NCI-H1048 (cell line): ENCODE measurements around the gene GABARAPL2.
"Not testable (repeated sequence)": the region's sequence is repeated elsewhere in the genome, so short reads cannot be mapped to it uniquely, and the experiment has no call there.

Source experiments
- DNase-seq: peaks from one replicate; lab custom pipeline; 2025; lab: John Stamatoyannopoulos, UW

GABARAPL2 gene, protein sequence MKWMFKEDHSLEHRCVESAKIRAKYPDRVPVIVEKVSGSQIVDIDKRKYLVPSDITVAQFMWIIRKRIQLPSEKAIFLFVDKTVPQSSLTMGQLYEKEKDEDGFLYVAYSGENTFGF

DNA sequence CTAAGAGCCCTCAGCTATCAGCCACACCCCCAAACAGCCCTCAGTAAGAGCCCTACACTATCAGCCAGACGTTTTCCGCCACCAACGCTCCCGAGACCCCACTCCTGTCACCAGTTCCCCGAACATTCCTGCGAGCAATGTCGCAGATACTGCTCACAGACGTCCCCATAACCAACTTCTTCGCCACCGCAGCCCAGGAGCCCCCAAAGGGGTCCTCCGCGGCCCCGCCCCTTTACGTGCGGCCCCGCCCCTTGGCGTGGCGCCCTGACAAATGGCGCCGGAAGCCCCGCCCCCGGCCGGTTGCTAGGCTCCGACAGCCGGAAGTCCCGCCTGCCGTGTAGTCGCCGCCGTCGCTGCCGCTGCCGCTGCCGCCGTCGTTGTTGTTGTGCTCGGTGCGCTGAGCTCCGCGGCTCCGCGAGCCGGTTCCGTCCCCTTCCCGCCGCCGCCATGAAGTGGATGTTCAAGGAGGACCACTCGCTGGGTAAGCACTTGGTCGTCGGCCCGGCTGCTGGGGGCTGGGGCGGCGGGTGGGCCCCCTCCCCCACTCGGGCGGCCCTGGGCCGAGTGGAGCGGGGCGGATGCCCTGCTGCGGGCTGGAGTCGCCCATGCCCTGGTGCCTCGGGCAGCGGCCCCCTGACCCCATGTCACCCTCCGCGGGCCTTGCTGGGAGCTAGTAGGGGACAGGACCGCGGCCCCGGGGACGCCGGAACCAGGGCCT, at the start of gene GABARAPL2:
Gene GABARAPL2 (plus strand): TSS at position 340 of the 718 bp plus-strand sequence. CDS start 108 bp downstream, at position 448.
- DNase-seq: peak; percentile 32

DNA sequence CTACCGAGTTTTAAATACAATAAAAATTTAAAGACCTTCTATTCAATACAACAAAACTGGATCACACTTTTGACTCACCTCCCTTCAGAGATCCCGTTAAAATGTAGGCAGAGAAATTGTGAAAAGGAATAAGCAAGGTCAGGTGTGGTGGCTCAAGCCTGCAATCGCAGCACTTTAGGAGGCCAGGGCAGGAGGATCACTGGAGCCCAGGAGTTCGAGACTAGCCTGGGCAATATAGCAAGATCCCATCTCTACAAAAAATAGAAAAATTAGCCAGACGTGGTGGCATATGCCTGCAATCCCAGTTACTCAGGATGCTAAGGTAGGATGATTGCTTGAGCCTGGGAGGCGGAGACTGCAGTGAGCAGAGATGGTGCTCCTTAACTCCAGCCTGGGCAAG, 47.0 kb upstream of the GABARAPL2 start:
- DNase-seq: no peak

DNA sequence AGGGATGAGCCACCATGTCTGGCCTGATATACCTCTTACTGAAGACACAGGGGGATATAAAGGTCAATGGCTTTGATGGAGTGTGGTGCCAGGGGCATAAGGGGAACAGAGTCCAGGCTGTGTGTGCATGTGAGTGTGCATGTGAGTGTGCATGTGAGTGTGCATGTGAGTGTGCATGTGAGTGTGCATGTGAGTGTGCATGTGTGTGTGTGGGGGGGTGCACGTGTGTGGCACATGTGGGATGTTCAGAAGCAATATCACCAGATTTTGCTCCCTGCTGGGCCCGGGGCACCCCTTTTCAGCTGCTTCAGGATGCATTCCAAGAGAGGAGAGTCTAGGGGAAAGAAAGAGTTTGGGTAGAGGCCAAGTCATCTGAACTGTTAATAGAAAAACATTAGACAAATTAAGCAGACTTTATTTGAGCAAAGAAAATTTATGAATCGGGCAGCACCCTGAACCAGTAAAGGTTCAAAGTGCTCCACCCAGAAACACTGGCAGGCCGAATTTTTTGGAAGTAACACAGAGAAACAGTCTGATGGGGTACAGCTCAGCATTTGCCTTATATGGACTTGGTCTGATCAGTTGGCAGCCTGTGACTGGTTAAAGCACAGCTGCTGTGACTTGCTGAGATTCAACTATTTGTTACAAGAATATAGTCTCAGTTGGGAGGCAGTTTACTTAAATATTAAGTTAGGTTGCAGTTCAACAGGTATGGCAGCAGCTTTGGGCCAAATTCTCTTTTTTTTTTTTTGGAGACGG, 40.0 kb upstream of the GABARAPL2 start:
- no peak for DNase-seq

DNA sequence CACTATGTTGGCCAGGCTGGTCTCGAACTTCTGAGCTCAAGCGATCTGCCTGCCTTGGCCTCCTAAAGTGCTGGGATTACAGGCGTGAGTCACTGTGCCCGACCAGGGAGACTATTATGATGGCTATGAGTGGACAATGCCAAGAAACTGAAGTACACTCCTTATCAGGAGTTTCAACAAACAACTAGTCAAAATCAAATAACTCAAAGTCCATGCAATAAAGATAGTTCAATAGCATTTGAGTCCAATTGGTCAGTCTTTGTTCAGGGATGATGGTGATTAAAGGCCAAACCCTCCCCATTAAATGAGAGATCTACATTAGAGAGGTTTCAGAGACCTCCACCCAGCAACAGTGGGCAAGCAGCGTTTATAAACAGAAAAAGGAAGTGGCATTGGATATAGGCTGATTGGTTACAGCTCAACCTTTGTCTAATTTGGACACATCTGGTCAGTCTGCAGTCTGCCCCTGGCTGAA, 38.3 kb upstream of the GABARAPL2 start:
- DNase-seq: no peak

DNA sequence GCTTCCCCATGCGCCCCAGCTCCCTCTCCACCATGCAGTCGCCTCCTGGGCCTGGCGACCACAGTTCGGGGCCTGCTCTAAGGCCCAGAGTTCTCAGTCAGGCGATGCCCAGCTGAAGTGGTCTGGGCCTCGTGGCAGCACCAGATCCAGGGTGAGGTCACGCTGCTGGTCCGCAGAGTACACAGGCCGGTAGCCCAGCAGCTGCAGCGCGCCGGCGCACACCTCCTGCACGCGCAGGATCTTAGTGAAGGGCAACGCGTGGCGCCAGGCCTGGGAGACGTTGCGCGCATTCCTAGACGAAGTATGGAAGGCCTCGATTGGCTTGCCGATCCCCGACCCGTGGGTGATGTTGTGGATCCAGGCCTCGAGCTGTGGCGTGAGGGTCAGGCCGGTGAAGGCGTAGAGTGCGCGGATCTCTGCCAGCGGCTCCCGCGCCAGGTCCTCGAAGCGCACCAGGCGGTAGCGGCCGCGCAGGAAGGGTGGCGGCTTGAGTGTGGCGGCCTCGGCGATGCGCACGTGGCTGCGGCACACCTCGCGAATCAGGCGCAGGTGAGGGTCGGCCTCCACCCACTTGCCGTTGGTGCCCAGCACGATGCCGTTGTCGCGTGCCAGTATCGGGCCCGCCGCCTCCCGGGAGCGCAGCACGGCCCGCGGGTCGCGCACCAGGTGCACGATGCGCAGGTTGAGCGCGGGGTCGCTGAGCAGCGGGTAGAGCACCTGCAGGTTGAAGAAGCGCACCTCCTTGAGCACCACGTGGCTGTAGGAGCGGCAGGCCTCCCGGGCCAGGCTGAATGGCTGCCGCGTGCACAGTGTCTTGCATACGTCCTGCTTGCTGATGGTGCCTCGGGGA, 36.9 kb upstream of the GABARAPL2 start:
- no peak for DNase-seq

DNA sequence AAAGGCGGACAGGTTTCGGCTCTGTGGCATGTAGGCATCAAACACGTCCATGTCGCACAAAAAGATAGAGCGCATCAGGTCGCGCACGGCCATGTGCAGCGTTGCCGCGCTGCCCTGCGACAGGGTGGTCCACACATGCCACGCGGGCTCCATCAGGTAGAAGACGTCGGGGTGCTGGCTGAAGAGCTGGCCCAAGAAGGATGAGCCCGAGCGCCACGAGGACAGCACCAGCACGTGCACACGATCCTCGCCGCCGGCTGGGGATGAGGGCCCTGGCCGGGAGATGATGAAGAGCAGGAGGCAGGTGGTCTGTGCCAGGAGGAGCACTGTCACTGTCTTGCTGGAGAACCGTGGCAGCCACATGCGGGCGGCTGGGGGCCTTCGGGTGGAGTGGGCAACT, 36.2 kb upstream of the GABARAPL2 start:
- DNase-seq: no peak

DNA sequence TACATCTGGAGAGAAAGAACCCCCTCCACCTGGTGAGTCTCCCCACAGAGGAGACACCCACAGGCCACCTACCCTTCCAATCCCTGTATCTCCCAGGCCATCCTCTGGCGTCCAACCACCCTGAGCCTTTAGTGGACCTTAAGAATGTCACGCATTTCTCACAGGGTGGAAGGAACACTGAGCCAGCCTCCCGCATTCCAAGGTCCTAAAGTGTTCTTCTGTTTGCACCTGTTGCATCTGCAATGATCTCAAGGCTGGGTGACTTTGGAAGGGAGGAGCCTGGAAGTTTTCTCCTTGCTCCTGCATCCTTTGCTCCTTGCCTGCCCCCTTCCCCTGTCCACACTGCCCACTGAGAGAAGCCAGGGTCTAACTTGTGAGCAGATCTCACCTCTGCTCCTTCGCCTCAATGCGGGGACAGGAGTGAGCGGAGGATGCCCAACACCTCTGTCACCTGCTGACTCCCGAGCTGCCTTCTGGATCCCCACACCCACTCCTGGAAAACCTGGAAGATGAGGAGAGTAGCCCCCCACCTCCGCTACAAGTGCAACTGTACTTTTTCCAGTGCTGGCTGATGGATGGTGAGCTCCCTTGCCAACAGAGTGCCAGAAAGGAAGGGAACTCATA, 33.9 kb upstream of the GABARAPL2 start:
- no peak for DNase-seq

DNA sequence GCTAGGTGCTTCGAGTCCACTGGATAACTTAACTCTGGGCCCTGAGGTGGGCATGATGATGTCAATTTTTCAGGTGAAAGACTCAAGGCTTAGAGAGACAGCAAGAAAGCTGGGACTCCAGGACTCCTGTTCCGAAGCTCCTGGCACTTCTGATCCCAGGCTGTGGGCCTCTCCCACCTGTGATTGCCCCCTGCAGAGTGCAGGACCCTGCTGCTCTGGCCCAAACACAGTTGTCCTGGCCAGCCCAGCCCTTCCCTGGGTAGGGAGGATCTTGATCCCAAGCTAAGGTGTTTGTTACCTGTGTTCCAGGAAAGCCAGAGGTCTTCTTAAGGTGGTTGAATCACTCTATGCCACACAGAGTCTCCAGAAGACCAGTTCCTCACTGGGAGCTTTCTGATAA, 33.4 kb upstream of the GABARAPL2 start:
- no peak for DNase-seq

DNA sequence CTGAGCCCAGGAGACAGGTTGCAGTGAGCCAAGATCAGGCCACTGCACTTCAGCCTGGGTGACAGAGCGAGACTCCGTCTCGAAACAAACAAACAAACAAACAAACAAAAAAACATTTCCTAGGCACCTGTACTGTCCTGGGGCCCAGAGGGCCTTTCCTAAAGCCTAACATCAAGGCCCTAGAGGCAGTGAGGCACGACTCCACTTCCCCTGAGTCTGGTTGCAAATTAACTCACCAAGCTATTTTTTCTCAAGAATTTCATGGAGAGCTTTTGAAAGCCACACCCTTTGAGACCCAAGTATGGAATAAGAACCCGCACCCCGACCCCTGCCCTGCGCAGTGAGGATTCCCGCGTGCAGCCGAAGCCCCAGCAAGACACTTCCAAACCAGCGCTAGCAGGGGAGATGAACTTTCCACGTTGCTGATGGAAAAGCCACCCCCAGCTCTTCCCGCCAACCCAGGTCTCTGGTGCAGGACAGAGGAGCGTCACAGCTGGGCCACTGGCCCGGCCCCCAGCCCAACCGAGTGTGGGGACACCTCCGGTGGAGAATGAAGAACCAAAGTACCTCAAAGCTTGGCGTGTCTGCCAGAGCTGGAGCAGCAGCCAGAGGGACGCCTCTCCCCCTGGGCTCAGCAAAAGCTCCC, 31.5 kb upstream of the GABARAPL2 start:
- DNase-seq: no peak

DNA sequence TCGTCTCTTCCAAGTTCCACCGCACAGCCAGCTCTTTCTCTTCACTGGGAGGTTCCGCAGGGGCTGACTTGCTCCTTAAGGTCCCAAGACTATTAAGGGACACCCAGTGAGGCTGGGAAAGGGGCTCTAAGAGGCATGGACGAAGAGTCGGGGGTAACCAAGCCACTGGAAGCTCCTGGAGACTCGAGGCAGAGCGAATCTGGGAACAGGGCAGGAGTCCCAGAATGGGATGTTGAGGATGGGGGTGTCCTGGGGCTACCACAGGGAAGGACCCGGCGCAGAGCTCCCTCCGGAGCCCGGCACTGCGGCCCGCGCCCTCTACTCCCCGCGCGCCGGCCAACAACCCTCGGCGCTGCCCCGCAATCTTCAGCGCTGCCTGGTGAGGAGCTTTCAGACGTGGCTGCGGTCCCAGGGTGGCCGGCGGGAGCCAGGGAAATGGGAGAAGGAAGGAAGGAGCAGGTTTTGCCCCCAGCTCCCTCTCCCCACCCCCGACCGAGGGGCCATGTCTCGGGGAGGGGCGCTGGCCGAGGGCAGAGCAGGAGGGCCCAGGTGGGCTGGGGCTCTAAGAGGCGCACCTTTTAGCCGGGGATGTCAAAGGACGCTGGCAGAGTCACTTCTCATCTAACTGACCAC, 30.9 kb upstream of the GABARAPL2 start:
- no peak for DNase-seq

DNA sequence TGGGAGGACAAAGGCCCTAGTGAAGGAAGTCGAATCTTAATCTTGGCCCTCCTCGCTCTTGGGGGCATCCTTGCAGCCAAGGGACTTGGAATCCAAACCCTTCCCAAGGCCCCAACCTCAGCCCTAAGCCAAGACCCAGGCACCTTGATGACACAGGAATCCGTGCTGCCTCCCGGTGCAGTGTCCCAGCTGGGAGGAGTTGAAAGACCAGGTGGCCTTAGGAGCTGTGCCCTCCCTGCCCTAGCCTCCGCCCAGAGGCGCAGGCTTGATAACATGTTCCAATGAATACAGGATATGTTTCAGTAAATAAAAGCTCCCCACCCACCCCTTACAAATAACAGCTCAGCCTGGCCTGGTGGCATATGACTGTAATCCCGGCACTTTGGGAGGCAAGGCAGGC, 30.3 kb upstream of the GABARAPL2 start, which contains the start of gene CHST5:
Gene CHST5 (minus strand): TSS at position 208 of the 400 bp plus-strand sequence. CDS start 5,724 bp downstream, outside the sequence.
- DNase-seq: no peak

DNA sequence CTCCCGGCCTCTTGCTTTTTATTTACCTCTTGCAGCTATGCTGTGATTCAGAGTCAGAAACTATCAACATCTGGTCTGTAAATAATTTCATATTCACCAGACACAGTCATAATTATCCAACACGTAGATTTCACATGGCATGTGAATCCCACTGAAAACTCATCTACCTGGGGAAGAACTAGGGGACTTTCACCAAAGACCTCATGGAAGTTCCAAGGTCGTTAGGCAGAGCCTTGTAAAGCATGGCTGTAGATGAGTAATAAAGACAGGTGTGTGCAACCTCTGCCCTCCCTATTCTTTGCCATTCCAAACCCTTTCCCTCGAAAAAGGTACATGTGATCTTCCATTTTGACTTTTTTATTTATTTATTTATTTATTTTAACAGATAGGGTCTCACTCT, 28.4 kb upstream of the GABARAPL2 start:
- no peak for DNase-seq

DNA sequence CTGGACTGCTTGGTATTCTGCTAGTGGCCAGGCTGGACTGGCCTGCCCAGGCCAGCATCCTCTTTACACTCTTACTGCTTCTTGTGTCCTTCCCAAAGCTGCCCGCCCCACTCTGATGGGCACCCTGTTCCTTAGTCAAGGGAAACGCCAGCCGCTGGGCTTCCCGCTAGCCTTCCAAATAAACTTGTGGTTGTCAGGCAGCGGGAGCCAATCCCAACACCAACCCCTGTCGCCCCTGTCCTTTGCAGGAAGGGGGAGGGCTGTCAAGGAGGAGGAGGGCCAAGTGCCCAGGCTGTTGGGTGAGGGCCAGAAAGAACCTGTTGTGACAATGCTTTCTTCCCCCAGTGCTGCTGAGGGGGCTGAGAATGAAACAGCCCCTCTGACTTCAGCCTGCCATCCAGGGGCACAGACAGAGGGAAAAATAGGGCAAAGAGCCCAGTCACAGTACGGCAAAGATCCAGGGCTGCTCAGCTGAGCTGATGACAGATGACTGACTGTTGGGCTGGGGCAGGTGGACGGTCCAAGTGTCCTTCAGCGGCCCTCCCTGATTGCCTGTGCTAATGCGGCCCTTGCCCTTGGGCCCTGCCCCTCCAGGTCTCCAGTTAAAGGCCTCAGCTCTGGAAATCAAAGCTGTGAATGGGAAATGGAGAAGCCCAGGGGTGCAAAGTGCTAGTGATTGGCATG, 27.2 kb upstream of the GABARAPL2 start:
- DNase-seq: not testable (repeated sequence)

DNA sequence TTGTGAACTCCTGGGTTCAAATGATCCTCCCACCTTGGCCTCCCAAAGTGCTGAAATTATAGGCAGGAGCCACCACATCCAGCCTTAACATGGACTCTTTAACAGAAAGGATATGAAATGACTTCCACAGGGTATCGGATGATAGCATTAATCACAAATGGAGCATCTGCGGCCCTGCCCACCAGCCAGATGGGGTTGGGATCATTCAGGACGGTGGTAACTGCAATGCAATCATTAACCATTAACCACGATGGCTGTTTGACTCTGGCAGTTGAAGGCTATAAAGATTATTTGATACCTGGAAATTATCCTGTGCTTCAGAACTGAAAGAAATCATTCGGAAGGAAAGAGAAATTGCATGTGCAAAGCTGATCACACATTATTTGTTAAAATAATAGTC, 24.9 kb upstream of the GABARAPL2 start:
- DNase-seq: no peak

DNA sequence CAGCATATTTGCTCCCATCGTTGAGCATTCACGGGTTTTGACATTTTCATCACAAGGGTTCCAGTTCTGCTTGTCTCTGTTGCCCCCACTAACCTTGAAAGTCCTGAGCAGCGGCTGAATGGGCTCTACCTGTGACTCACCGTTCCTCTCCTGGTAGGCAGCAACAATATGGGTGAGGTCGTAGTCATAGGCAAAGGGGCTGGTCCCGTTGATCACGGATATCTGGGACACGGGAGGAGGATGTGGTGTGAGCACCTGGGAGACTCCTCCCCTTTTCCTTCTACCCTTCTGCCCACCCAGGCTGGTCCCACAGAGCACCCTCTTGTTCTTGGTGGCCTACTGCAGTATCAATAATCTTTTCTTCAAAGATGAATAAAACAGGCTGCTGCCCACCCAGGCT, 23.7 kb upstream of the GABARAPL2 start:
- not testable (repeated sequence) for DNase-seq

DNA sequence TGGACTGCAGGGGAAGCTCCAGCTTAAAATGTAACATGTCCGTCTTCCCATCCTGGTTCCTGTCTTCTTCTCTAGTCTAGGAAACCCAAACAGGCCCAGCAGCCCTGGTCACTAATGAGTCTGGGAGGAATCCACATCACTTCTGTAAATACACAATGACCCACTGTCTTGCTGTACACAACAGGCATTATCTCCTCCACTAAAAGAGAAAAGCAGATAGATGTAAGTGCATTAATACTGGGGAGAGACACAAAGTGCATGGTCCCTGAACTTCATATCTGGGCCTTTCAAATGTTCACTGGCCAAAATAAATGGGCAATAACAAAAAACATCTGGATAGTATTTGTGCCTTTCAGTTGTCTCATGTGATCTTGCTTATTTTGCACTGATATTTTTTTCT, 20.3 kb upstream of the GABARAPL2 start:
- DNase-seq: not testable (repeated sequence)

DNA sequence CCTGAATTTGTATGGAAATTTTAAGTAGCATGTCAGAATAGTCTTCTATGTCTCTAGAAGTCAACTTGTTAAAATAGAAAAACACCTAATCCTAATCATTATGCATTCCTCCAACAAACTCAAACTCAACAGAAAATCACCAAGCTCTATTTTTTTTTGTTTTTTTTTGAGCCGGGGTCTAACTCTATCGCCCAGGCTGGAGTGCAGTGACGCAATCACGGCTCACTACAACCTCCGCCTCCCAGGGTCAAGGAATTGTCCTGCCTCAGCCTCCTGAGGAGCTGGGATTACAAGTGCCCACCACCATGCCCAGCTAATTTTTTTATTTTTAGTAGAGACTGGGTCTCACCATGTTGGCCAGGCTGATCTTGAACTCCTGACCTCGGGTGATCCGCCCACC, 19.9 kb upstream of the GABARAPL2 start:
- DNase-seq: no peak

DNA sequence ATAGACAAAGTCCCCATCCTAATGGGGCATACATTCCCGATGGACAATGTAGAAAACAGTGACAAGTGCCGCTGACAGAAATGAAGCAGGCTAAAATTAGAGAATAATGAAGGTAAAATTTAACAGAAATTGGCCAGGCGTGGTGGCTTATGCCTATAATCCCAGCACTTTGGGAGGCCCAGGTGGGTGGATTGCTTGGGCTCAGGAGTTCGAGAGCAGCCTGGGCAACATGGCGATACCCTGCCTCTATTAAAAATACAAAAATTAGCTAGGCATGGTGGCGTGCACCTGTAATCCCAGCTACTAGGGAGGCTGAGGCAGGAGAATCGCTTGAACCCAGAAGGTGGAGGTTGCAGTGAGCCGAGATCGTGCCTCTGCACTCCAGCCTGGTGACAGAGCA, 17.7 kb upstream of the GABARAPL2 start:
- DNase-seq: not testable (repeated sequence)

DNA sequence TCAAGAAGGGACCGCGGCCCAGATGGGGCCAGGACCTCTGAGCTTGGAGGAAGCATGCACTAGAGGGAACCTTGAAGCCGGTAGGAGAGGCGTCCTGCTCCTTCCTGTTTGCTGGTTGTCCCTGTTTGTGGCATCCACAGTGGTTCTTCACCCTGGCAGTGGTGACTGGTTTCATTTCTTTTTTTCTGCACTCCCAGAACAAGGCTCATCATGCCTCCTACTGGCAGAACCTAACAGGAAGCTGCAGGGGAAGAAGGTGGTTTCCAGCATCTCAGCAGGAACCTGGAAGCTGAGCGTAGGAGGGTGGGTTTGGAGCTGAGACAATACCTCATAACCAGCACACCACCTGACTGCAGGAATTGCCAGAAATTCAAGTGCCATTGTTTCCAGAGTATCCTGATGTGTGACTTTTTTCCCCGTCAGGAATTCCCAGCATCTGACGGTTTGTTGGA, 15.9 kb upstream of the GABARAPL2 start:
- DNase-seq: no peak

DNA sequence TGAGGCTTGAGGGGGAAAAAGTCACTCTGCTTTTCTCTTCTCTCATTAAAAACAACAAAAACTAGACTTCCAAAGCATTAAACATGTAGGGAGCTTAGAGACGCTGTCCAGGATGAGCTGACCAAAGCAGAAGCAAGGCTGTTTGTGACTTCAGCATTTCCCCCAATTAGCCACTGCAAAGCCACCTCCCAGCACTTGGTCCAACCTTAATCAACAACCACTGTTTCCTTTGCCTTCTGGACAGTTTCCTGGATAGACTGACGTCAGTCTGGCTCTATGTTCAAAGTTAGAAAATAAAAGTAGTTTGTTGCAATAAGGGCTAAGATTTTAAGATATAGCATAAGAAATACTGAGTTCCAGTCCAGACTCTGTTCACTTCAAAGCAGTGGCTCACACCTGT, 13.2 kb upstream of the GABARAPL2 start:
- no peak for DNase-seq
